HFFc6 (cell line): Measurements from ENCODE around the gene GREB1. TPM values are rescaled to one million over a fixed set of nuclear protein-coding genes. Genes with fewer than 3 reads are reported as not detected.
A peak's percentile ranks its signal among the peaks of the same experiment; 100 is the strongest.

Experiments used
- DNase-seq: peaks from one replicate; pipeline ENCODE4 v3.0.0-alpha.2; 2018
- H3K27ac Mint-ChIP-seq: 2 replicates; pipeline ENCODE4 v1.8.0; 2020; ENCODE audit warnings: mild to moderate bottlenecking, mixed read lengths
- H3K27me3 Mint-ChIP-seq: 2 replicates; pipeline ENCODE4 v1.8.0; 2021; ENCODE audit warnings: mild to moderate bottlenecking, moderate library complexity, mixed read lengths; ENCODE audit not compliant: insufficient read depth
- H3K36me3 Mint-ChIP-seq: 2 replicates; pipeline ENCODE4 v1.8.0; 2021; ENCODE audit warnings: low read depth, mixed read lengths
- H3K4me1 Mint-ChIP-seq: 2 replicates; pipeline ENCODE4 v1.8.0; 2020; ENCODE audit warnings: low read depth, mixed read lengths
- H3K4me3 Mint-ChIP-seq: 2 replicates; pipeline ENCODE4 v1.8.0; 2020; ENCODE audit warnings: mild to moderate bottlenecking, moderate library complexity, mixed read lengths
- H3K9me3 Mint-ChIP-seq: 2 replicates; pipeline ENCODE4 v1.8.0; 2020; ENCODE audit warnings: mild to moderate bottlenecking, mixed read lengths
- CTCF ChIP-seq: fragments of 200-600 bp; sonication (generic); IDR thresholded peaks from 2 replicates; pipeline ENCODE4 v1.5.0; 2021; ENCODE audit warnings: antibody characterized with exemption, mild to moderate bottlenecking
- total RNA-seq, 6 experiments: library from RNA; stranded (reverse); fragmentation: NEBNext Ultra II Directional; extraction: Animal tissue kit (Norgen Biotek cat#: 25700); gene quantifications; 2 replicates in 1 of 6; 3 replicates in 5 of 6; pipeline ENCODE4 v1.2.3, GENCODE V29; 2021

Gene GREB1
- total RNA-seq, 6 experiments from 2014 or later = 0.07 to 0.11 (median 0.09) TPM; not detected in 3

DNA sequence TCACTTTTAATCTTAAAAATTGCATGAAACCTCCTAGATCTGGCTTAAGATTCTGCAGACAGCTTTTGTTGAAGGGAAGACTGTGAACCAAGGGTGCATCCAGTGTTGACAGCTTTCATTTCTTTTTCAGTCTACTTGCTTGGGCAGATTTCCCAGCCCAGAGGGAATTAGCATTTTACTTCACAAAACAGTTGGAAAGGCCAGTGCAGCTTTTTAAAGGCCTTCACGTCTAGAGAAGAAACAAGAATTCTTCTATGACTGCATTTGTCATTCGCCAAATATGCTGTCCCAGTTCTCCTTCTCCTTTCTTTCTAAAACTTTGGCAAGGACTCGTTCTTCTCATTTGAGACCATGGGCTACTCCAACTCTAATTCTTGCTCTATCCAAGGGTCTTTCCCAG lies 118.7 kb downstream of the GREB1 start:
- Mint-ChIP-seq H3K27ac (no peak overlapping the region), H3K9me3 (0 out of 2 replicates have a peak, but pooled peaks cover 4% of the 10 kb centered on the region), H3K4me1 (peaks cover 5% of the 10 kb centered on the region; the same call in 1 of the 2 replicates), H3K27me3 (peaks cover 20% of the 10 kb centered on the region), H3K4me3 (no peak overlapping the region), H3K36me3 (no peaks in the 10 kb centered on the region)
- peak; percentile 12 for DNase-seq
- TF ChIP-seq CTCF = no peak

- Mint-ChIP-seq H3K4me3 (no peak overlapping the region), H3K4me1 (peaks cover 5% of the 10 kb centered on the region; the same call in 1 of the 2 replicates), H3K36me3 (no peaks in the 10 kb centered on the region), H3K27me3 (peaks cover 34% of the 10 kb centered on the region), H3K27ac (no peak overlapping the region), H3K9me3 (no peaks in the 10 kb centered on the region)
- no peak for TF ChIP-seq CTCF
- DNase-seq = no peak
These were observed 121.7 kb downstream of the GREB1 start for GRCh38 chr2:11655495-11655894.

DNA sequence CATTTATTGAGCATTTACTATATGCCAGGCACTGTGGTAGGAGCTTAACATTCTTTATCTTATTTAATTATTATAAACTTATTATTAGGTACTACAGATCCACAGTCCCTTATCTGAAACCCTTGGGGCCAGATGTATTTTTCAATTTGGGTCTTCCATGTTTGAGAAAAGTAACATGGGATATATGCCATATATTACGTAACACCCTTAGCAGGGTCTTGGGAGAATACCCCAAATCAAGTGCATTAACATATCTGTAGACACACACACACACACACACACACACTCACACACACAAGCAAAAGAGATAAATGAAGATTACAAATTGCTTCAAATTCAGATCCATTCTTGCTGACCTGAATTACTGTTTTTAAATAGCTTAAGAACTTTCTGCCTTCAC lies 122.4 kb downstream of the GREB1 start:
- no peaks in the 10 kb centered on the region for H3K9me3 Mint-ChIP-seq
- no peak for TF ChIP-seq CTCF
- peaks cover 5% of the 10 kb centered on the region; the same call in 1 of the 2 replicates for H3K4me1 Mint-ChIP-seq
- H3K27me3 Mint-ChIP-seq = peaks cover 41% of the 10 kb centered on the region
- no peaks in the 10 kb centered on the region for H3K36me3 Mint-ChIP-seq
- DNase-seq = no peak
- no peak overlapping the region for H3K27ac Mint-ChIP-seq
- H3K4me3 Mint-ChIP-seq = no peak overlapping the region

- Mint-ChIP-seq H3K9me3 (no peaks in the 10 kb centered on the region), H3K4me1 (peaks cover 5% of the 10 kb centered on the region; the same call in 1 of the 2 replicates), H3K36me3 (no peaks in the 10 kb centered on the region), H3K4me3 (no peak overlapping the region), H3K27me3 (peaks cover 44% of the 10 kb centered on the region), H3K27ac (no peak overlapping the region)
- no peak for DNase-seq
- TF ChIP-seq CTCF = no peak
These were observed 122.8 kb downstream of the GREB1 start for GRCh38 chr2:11656671-11657101.

DNA sequence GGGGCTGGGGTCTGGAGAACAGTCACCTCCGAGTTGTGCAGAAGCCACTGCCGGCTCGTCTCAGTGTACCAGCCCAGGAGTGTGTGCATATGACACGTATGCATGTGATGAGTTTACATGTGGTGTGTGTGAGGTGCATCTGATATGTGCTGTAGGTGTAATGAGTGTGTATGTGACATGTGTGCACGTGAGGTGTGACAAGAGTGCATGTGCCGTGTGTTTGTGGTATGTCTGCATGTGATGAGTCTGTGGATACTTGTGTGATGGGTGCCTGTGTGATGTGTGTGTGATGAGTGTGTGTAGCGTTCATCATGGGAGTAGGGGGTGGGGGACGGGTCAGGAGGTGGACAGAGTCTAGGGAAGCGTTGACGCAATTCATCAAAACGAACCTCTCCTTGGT lies 123.3 kb downstream of the GREB1 start:
- Mint-ChIP-seq H3K27me3 (peaks cover 42% of the 10 kb centered on the region), H3K9me3 (peaks cover 4% of the 10 kb centered on the region), H3K4me1 (peaks cover 5% of the 10 kb centered on the region; the same call in 1 of the 2 replicates), H3K4me3 (no peak overlapping the region), H3K27ac (no peak overlapping the region), H3K36me3 (peaks cover 4% of the 10 kb centered on the region)
- DNase-seq = no peak
- no peak for TF ChIP-seq CTCF

- peaks cover 4% of the 10 kb centered on the region; the same call in 1 of the 2 replicates for H3K4me1 Mint-ChIP-seq
- H3K27me3 Mint-ChIP-seq = peaks cover 37% of the 10 kb centered on the region
- no peak for TF ChIP-seq CTCF
- no peak for DNase-seq
- H3K4me3 Mint-ChIP-seq = no peak overlapping the region
- no peak overlapping the region for H3K27ac Mint-ChIP-seq
- H3K36me3 Mint-ChIP-seq = peaks cover 6% of the 10 kb centered on the region
- peaks cover 9% of the 10 kb centered on the region for H3K9me3 Mint-ChIP-seq
These were observed 123.8 kb downstream of the GREB1 start for GRCh38 chr2:11657646-11658045.
